ENCODE measurements around the gene C3orf52. TPM values are rescaled to one million over a fixed set of nuclear protein-coding genes. Genes with fewer than 3 reads are reported as not detected.

The C3orf52 gene
- total RNA-seq, 3 donors from 2014 or later (not counting 1 experiment from before 2014, with no cell fraction given) = 0.42 to 0.90 TPM; not detected in 1

- H3K4me1 ChIP-seq (ENCODE audit: control insufficient read depth, insufficient read depth, low read length) = peaks cover 16% of the 10 kb centered on the region
- no peaks in the 10 kb centered on the region for H3K9me3 ChIP-seq (ENCODE audit: control insufficient read depth, insufficient read depth, low read length)
- H3K36me3 ChIP-seq (ENCODE audit: control insufficient read depth, insufficient read depth, low read length) = no peaks in the 10 kb centered on the region
- intact Hi-C loops (cut with micrococcal nuclease) = no loop called here
- H3K4me1 Mint-ChIP-seq = peaks cover 24 to 34% of the 10 kb centered on the region in 2 donors
- ATAC-seq (no peak), DNase-seq (no peak)
- no peaks in the 10 kb centered on the region for H3K36me3 Mint-ChIP-seq
- no peaks in the 10 kb centered on the region for H3K27me3 Mint-ChIP-seq (ENCODE audit: low read depth in 2 of 2)
- no peaks in the 10 kb centered on the region for H3K9me3 Mint-ChIP-seq
- H3K4me3 ChIP-seq (ENCODE audit: low read length) = no peak overlapping the region
- H3K4me3 Mint-ChIP-seq = no peak overlapping the region
- no peak overlapping the region for H3K27ac ChIP-seq (ENCODE audit: low read length)
- H3K27me3 ChIP-seq (ENCODE audit: control insufficient read depth, insufficient read depth, low read length) = no peaks in the 10 kb centered on the region
- 79% methylated on average over 3 of the region's 3 CpGs for WGBS (ENCODE audit: insufficient coverage)
- no peak overlapping the region for H3K27ac Mint-ChIP-seq
- TF ChIP-seq, protein P1, sequence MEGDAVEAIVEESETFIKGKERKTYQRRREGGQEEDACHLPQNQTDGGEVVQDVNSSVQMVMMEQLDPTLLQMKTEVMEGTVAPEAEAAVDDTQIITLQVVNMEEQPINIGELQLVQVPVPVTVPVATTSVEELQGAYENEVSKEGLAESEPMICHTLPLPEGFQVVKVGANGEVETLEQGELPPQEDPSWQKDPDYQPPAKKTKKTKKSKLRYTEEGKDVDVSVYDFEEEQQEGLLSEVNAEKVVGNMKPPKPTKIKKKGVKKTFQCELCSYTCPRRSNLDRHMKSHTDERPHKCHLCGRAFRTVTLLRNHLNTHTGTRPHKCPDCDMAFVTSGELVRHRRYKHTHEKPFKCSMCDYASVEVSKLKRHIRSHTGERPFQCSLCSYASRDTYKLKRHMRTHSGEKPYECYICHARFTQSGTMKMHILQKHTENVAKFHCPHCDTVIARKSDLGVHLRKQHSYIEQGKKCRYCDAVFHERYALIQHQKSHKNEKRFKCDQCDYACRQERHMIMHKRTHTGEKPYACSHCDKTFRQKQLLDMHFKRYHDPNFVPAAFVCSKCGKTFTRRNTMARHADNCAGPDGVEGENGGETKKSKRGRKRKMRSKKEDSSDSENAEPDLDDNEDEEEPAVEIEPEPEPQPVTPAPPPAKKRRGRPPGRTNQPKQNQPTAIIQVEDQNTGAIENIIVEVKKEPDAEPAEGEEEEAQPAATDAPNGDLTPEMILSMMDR (IDR thresholded peaks at IDR 0.05) = no peak
Measured at GRCh38 chr3:112130638-112130993, 44.4 kb downstream of the C3orf52 start.

DNA sequence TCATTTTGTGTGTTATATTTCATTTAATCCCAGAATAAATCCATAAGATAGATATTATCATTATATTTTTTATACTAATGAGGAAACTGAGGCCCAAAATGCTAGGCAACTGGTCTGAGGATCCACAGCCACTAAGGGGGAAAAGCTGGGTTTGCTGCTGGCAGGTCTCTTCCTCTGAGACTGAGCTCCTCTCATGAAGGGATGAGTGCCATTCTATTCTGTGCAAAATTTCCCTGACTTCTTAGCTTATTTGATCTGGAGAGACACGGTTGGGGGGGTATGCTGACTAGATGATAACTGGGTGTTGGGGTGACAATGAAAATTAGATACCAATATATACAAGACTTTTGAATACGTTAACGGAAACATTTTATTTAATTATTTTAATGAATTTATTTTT is 44.9 kb downstream of the C3orf52 start:
- H3K36me3 ChIP-seq (ENCODE audit: control insufficient read depth, insufficient read depth, low read length) = no peaks in the 10 kb centered on the region
- H3K9me3 ChIP-seq (ENCODE audit: control insufficient read depth, insufficient read depth, low read length) = no peaks in the 10 kb centered on the region
- Mint-ChIP-seq H3K4me1 (peaks cover 21 to 32% of the 10 kb centered on the region in 2 donors), H3K4me3 (no peak overlapping the region), H3K36me3 (no peaks in the 10 kb centered on the region), H3K27me3 (ENCODE audit: low read depth in 2 of 2) (no peaks in the 10 kb centered on the region), H3K9me3 (no peaks in the 10 kb centered on the region), H3K27ac (no peak overlapping the region)
- H3K27me3 ChIP-seq (ENCODE audit: control insufficient read depth, insufficient read depth, low read length) = no peaks in the 10 kb centered on the region
- TF ChIP-seq, protein P1 (IDR thresholded peaks at IDR 0.05) = no peak
- intact Hi-C loops (cut with micrococcal nuclease) = no loop called here
- no peak overlapping the region for H3K27ac ChIP-seq (ENCODE audit: low read length)
- H3K4me3 ChIP-seq (ENCODE audit: low read length) = no peak overlapping the region
- peaks cover 16% of the 10 kb centered on the region for H3K4me1 ChIP-seq (ENCODE audit: control insufficient read depth, insufficient read depth, low read length)
- ATAC-seq (no peak), DNase-seq (peak in 1 of 2 donors; percentile 25)
- WGBS (ENCODE audit: insufficient coverage) = 60% methylated on average over 1 of the region's 3 CpGs

GRCh38 chr3:112132088-112132487 is 45.9 kb downstream of the C3orf52 start:
- Histone ChIP-seq H3K27ac (ENCODE audit: low read length) (peak overlapping the region; percentile 19), H3K9me3 (ENCODE audit: control insufficient read depth, insufficient read depth, low read length) (no peaks in the 10 kb centered on the region), H3K27me3 (ENCODE audit: control insufficient read depth, insufficient read depth, low read length) (no peaks in the 10 kb centered on the region), H3K4me1 (ENCODE audit: control insufficient read depth, insufficient read depth, low read length) (peaks cover 13% of the 10 kb centered on the region), H3K36me3 (ENCODE audit: control insufficient read depth, insufficient read depth, low read length) (no peaks in the 10 kb centered on the region), H3K4me3 (ENCODE audit: low read length) (no peak overlapping the region)
- Mint-ChIP-seq H3K4me1 (peaks cover 12 to 23% of the 10 kb centered on the region in 2 donors), H3K4me3 (no peak overlapping the region), H3K27ac (no peak overlapping the region), H3K27me3 (ENCODE audit: low read depth in 2 of 2) (no peaks in the 10 kb centered on the region), H3K36me3 (no peaks in the 10 kb centered on the region), H3K9me3 (no peaks in the 10 kb centered on the region)
- no peak for DNase-seq
- WGBS (ENCODE audit: insufficient coverage) = 75% methylated on average over 2 of the region's 3 CpGs
- intact Hi-C loops (cut with micrococcal nuclease) = no loop called here
- no peak for ATAC-seq
- TF ChIP-seq, protein P1 (IDR thresholded peaks at IDR 0.05) = no peak

- Histone ChIP-seq H3K27me3 (ENCODE audit: control insufficient read depth, insufficient read depth, low read length) (no peaks in the 10 kb centered on the region), H3K4me3 (ENCODE audit: low read length) (peak overlapping the region; percentile 9), H3K27ac (ENCODE audit: low read length) (peak overlapping the region; percentile 67), H3K36me3 (ENCODE audit: control insufficient read depth, insufficient read depth, low read length) (no peaks in the 10 kb centered on the region), H3K4me1 (ENCODE audit: control insufficient read depth, insufficient read depth, low read length) (peaks cover 13% of the 10 kb centered on the region), H3K9me3 (ENCODE audit: control insufficient read depth, insufficient read depth, low read length) (no peaks in the 10 kb centered on the region)
- no peaks in the 10 kb centered on the region for H3K9me3 Mint-ChIP-seq
- peaks cover 9 to 18% of the 10 kb centered on the region in 2 donors for H3K4me1 Mint-ChIP-seq
- no peaks in the 10 kb centered on the region for H3K27me3 Mint-ChIP-seq (ENCODE audit: low read depth in 2 of 2)
- 57% methylated on average over 1 of the region's 1 CpG for WGBS (ENCODE audit: insufficient coverage)
- intact Hi-C loops (cut with micrococcal nuclease) = no loop called here
- no peaks in the 10 kb centered on the region for H3K36me3 Mint-ChIP-seq
- DNase-seq (peak in 1 of 2 donors; percentile 43), ATAC-seq (no peak)
- no peak overlapping the region for H3K4me3 Mint-ChIP-seq
- TF ChIP-seq, protein P1 (IDR thresholded peaks at IDR 0.05) = no peak
- H3K27ac Mint-ChIP-seq = peak overlapping the region; percentile 39 to 50
Measured at GRCh38 chr3:112132554-112132953, 46.4 kb downstream of the C3orf52 start.

Measured in natural killer cell (primary cell).